ENCODE measurements around the gene PANK2.

DNA sequence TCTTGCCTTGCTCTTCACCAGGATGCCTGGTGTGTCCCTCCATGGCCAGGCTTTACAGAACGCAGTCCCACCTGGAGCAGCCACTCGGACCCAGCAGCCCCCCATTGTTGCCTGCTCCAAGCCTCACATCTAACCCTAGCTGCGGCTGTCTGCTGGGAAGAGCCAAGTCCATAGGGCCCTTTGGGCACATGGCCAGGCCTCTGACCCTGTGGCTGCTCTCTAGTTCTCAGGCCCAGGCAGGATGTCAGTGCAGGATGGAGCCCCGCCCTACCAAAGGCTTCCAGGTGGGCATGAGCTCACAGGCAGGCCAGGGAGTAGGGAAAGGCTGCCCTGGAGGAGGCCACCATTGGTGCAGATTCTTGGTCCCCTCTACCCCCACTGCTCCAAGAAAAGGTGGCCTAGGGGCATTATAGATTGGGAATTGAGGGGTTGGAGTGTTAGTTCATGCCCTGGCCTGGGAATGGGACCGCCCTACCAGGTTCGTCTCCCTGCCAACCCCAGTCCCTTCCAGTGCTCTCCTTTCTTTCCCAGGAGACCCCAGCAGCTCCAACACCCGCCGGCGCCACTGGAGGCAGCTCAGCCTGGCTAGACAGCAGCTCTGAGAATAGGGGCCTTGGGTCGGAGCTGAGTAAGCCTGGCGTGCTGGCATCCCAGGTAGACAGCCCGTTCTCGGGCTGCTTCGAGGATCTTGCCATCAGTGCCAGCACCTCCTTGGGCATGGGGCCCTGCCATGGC lies 23.9 kb upstream of the PANK2 start:
- TF ChIP-seq, protein P1, sequence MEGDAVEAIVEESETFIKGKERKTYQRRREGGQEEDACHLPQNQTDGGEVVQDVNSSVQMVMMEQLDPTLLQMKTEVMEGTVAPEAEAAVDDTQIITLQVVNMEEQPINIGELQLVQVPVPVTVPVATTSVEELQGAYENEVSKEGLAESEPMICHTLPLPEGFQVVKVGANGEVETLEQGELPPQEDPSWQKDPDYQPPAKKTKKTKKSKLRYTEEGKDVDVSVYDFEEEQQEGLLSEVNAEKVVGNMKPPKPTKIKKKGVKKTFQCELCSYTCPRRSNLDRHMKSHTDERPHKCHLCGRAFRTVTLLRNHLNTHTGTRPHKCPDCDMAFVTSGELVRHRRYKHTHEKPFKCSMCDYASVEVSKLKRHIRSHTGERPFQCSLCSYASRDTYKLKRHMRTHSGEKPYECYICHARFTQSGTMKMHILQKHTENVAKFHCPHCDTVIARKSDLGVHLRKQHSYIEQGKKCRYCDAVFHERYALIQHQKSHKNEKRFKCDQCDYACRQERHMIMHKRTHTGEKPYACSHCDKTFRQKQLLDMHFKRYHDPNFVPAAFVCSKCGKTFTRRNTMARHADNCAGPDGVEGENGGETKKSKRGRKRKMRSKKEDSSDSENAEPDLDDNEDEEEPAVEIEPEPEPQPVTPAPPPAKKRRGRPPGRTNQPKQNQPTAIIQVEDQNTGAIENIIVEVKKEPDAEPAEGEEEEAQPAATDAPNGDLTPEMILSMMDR (IDR thresholded peaks at IDR 0.05) = no peak
- TF ChIP-seq POLR2A (IDR thresholded peaks at IDR 0.05) = no peak
- TF ChIP-seq POLR2AphosphoS5 (IDR thresholded peaks at IDR 0.05; ENCODE audit: insufficient read depth in 1 of 2, low read depth in 1 of 2) = no peak
